Suprapubic skin (tissue), 4 donors: ENCODE data around the gene SYK.

Source experiments
- CTCF ChIP-seq, 2 donors: fragments of 200-600 bp in 1 of 2; fragments of 450-650 bp in 1 of 2; sonication (generic) in 1 of 2; IDR thresholded peaks; one replicate each; pipeline ENCODE4 v1.5.1; 2016 to 2019; ENCODE audit warnings: antibody characterized with exemption in 2 of 2, mild to moderate bottlenecking in 1 of 2, moderate library complexity in 1 of 2
- EP300 ChIP-seq: sonication (generic); formaldehyde crosslinking; IDR thresholded peaks from one replicate; pipeline ENCODE4 v1.6.1; 2017; ENCODE audit warnings: antibody characterized with exemption
- POLR2A ChIP-seq, 2 donors: fragments of 450-650 bp; IDR thresholded peaks; one replicate each; pipeline ENCODE4 v1.6.1; 2017; ENCODE audit warnings: antibody characterized with exemption in 2 of 2, mild to moderate bottlenecking in 2 of 2, moderate library complexity in 2 of 2
- POLR2AphosphoS5 ChIP-seq, 3 donors: sonication (generic); formaldehyde crosslinking; IDR thresholded peaks; one replicate each; pipeline ENCODE4 v1.6.1; 2017; ENCODE audit warnings: antibody characterized with exemption in 3 of 3

GRCh38 chr9:90945336-90945735 is 143.7 kb downstream of the SYK start:
- TF ChIP-seq POLR2A (IDR thresholded peaks at IDR 0.05), result no peak
- no peak for TF ChIP-seq CTCF (IDR thresholded peaks at IDR 0.05)
- no peak for TF ChIP-seq EP300
- no peak for TF ChIP-seq POLR2AphosphoS5 (IDR thresholded peaks at IDR 0.05)
